ENCODE data around the gene NET1. TPM values are rescaled to one million over a fixed set of nuclear protein-coding genes. Genes with fewer than 3 reads are reported as not detected.

NET1 gene
- total and polyA plus RNA-seq, 2 donors (not counting 3 experiments of a cell fraction or from before 2014, with no cell fraction given): 14.4 to 46.3 TPM

DNA sequence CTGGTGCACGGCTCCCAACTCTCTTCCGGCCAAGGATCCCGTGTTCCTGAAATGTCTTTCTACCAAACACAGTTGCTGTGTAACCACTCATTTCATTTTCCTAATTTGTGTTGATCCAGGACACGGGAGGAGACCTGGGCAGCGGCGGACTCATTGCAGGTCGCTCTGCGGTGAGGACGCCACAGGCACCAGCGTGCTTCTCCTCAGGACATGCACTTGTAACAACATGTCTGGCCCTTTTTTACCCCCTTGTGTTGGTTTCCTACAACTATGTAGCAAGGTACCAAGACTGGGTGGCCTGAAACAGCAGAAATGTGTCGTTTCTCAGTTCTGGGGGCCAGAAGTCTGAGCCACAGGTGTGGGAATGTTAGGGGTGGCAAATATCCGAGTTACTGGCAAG lies 68.8 kb downstream of the NET1 start:
- H3K4me2 ChIP-seq (ENCODE audit: insufficient read depth, low read length): no peak overlapping the region
- TF ChIP-seq MYC (IDR thresholded peaks at IDR 0.05; ENCODE audit: low read depth, low read length) (no peak), GATA2 (IDR thresholded peaks at IDR 0.05; ENCODE audit: insufficient read depth, insufficient read length, low read depth, low read length) (no peak), CTCF (IDR thresholded peaks at IDR 0.05; ENCODE audit: extremely low read depth in 1 of 2, insufficient read depth in 1 of 2, low read depth in 1 of 2, low read length in 2 of 2) (no peak), POLR2AphosphoS5 (IDR thresholded peaks at IDR 0.05; ENCODE audit: insufficient read depth, low read depth, low read length) (no peak), FOS (IDR thresholded peaks at IDR 0.05; ENCODE audit: borderline replicate concordance, insufficient read depth, low read length) (no peak), POLR2A (IDR thresholded peaks at IDR 0.05; ENCODE audit: low read depth, low read length) (no peak)
- no peak overlapping the region for H2AFZ ChIP-seq (ENCODE audit: low read depth, low read length)
- no peaks in the 10 kb centered on the region for H3K36me3 ChIP-seq (ENCODE audit: control insufficient read depth in 2 of 2, extremely low read depth in 1 of 2, insufficient read depth in 2 of 2, low read length in 2 of 2)
- no TSS peak for BruUV-seq (replicated peaks)
- dilution Hi-C loops (cut with MboI; ENCODE audit: extremely low pct_ligation_motif_present, low sequenced_read_pairs): no loop called here
- H3K9me1 ChIP-seq (replicated peaks; ENCODE audit: control insufficient read depth, extremely low read depth, insufficient read depth, low read length): no peaks in the 10 kb centered on the region
- H3K4me3 ChIP-seq (replicated peaks in 1 of 3; ENCODE audit: insufficient read depth in 1 of 3, low read depth in 1 of 3, low read length in 3 of 3): no peak overlapping the region
- no peak overlapping the region for H3K9ac ChIP-seq (replicated peaks; ENCODE audit: extremely low read depth, insufficient read depth, low read length)
- ChIA-PET CTCF (no interaction called here), POLR2A (no interaction called here)
- H3K9me3 ChIP-seq (replicated peaks; ENCODE audit: control insufficient read depth, insufficient read depth, low read length): no peaks in the 10 kb centered on the region
- FAIRE-seq: no peak
- H3K27me3 ChIP-seq (ENCODE audit: control insufficient read depth in 2 of 2, insufficient read depth in 2 of 2, low read length in 2 of 2): peaks cover 0 to 2% of the 10 kb centered on the region in 2 experiments
- DNase-seq (ENCODE audit: low read depth, low spot score): no peak
- intact Hi-C loops (cut with micrococcal nuclease): no loop called here
- H3K79me2 ChIP-seq (ENCODE audit: control insufficient read depth, insufficient read depth, low read length): no peaks in the 10 kb centered on the region
- no peaks in the 10 kb centered on the region for H3K4me1 ChIP-seq (ENCODE audit: control insufficient read depth, extremely low read depth, insufficient read depth, low read length)
- no peaks in the 10 kb centered on the region for H4K20me1 ChIP-seq (replicated peaks; ENCODE audit: control insufficient read depth, extremely low read depth, insufficient read depth, low read length)
- no peak overlapping the region for H3K27ac ChIP-seq (ENCODE audit: insufficient read depth, low read depth, low read length)

DNA sequence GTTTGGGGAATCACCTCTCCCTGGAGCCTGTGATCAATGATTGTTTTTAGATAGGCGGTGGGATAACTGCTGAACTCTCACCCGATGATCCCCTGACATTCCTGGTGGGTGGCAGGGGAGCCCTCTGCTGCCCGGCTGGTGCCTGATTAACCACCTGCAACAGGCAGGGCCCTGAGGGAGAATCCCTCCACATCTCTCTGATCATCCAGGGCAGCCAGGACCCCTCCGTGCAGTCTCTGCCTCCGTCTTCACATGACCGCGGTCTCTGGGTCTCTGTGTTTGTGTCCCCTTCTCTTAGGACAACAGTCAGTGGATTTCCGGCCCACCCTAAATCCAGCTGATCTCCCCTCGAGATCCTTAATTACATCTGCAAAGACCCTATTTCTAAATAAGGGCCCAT lies 69.7 kb downstream of the NET1 start:
- intact Hi-C loops (cut with micrococcal nuclease): no loop called here

More for the DNA sequence above, 69.7 kb downstream of the NET1 start:
- TF ChIP-seq EZH2 (IDR thresholded peaks at IDR 0.05; ENCODE audit: borderline replicate concordance, low read depth, low read length, severe bottlenecking) (no peak), CTCF (IDR thresholded peaks at IDR 0.05; ENCODE audit: extremely low read depth in 1 of 2, insufficient read depth in 1 of 2, low read depth in 1 of 2, low read length in 2 of 2) (no peak), MYC (IDR thresholded peaks at IDR 0.05; ENCODE audit: low read depth, low read length) (no peak), GATA2 (IDR thresholded peaks at IDR 0.05; ENCODE audit: insufficient read depth, insufficient read length, low read depth, low read length) (no peak), POLR2A (IDR thresholded peaks at IDR 0.05; ENCODE audit: low read depth, low read length) (no peak), FOS (IDR thresholded peaks at IDR 0.05; ENCODE audit: borderline replicate concordance, insufficient read depth, low read length) (no peak), POLR2AphosphoS5 (IDR thresholded peaks at IDR 0.05; ENCODE audit: insufficient read depth, low read depth, low read length) (no peak), JUN (IDR thresholded peaks at IDR 0.05; ENCODE audit: borderline replicate concordance, insufficient read depth, insufficient read length, low read depth) (no peak)
- TF ChIP-seq, protein P1, sequence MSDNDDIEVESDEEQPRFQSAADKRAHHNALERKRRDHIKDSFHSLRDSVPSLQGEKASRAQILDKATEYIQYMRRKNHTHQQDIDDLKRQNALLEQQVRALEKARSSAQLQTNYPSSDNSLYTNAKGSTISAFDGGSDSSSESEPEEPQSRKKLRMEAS (IDR thresholded peaks at IDR 0.05; ENCODE audit: insufficient read depth, insufficient read length): no peak
- Histone ChIP-seq H3K9ac (replicated peaks; ENCODE audit: extremely low read depth, insufficient read depth, low read length) (no peak overlapping the region), H3K27me3 (ENCODE audit: control insufficient read depth in 2 of 2, insufficient read depth in 2 of 2, low read length in 2 of 2) (peaks cover 0 to 2% of the 10 kb centered on the region in 2 experiments), H3K36me3 (ENCODE audit: control insufficient read depth in 2 of 2, extremely low read depth in 1 of 2, insufficient read depth in 2 of 2, low read length in 2 of 2) (no peaks in the 10 kb centered on the region), H3K9me1 (replicated peaks; ENCODE audit: control insufficient read depth, extremely low read depth, insufficient read depth, low read length) (no peaks in the 10 kb centered on the region), H3K79me2 (ENCODE audit: control insufficient read depth, insufficient read depth, low read length) (no peaks in the 10 kb centered on the region), H3K9me3 (replicated peaks; ENCODE audit: control insufficient read depth, insufficient read depth, low read length) (no peaks in the 10 kb centered on the region), H3K27ac (ENCODE audit: insufficient read depth, low read depth, low read length) (no peak overlapping the region), H3K4me1 (ENCODE audit: control insufficient read depth, extremely low read depth, insufficient read depth, low read length) (no peaks in the 10 kb centered on the region), H4K20me1 (replicated peaks; ENCODE audit: control insufficient read depth, extremely low read depth, insufficient read depth, low read length) (no peaks in the 10 kb centered on the region), H2AFZ (ENCODE audit: low read depth, low read length) (no peak overlapping the region), H3K4me3 (replicated peaks in 1 of 3; ENCODE audit: insufficient read depth in 1 of 3, low read depth in 1 of 3, low read length in 3 of 3) (no peak overlapping the region), H3K4me2 (ENCODE audit: insufficient read depth, low read length) (no peak overlapping the region)
- ChIA-PET CTCF (no interaction called here), POLR2A (no interaction called here)
- BruUV-seq (replicated peaks): no TSS peak
- DNase-seq (ENCODE audit: low read depth, low spot score) (no peak), FAIRE-seq (no peak)
- dilution Hi-C loops (cut with MboI; ENCODE audit: extremely low pct_ligation_motif_present, low sequenced_read_pairs): no loop called here
